Mesenchymal stem cell (in vitro differentiated cells and primary cell): ENCODE measurements around the gene TVP23B.
"Not testable (repeated sequence)": the region's sequence is repeated elsewhere in the genome, so short reads cannot be mapped to it uniquely, and the experiment has no call there.

Experiments used
- DNase-seq: peaks from one replicate; pipeline ENCODE4 v3.0.0-alpha.2; 2013
- H2AFZ ChIP-seq: one replicate; pipeline ENCODE4 v1.6.1; 2013; ENCODE audit warnings: low read depth, mild to moderate bottlenecking, control low read depth, inconsistent platforms, low read length, moderate library complexity
- H2AK5ac ChIP-seq: 2 replicates; pipeline ENCODE4 v1.6.1; 2013; ENCODE audit warnings: low read length, moderate library complexity, mild to moderate bottlenecking, inconsistent platforms; ENCODE audit not compliant: severe bottlenecking
- H2BK120ac ChIP-seq: one replicate; pipeline ENCODE4 v1.6.1; 2013; ENCODE audit warnings: low read depth, mild to moderate bottlenecking, inconsistent platforms, low read length, moderate library complexity
- H2BK12ac ChIP-seq, 2 experiments: one replicate each; pipeline ENCODE4 v1.6.1; 2013; ENCODE audit warnings: inconsistent platforms in 2 of 2, low read length in 2 of 2, mild to moderate bottlenecking in 2 of 2, moderate library complexity in 2 of 2, control low read depth in 1 of 2
- H2BK15ac ChIP-seq: one replicate; pipeline ENCODE4 v1.6.1; 2013; ENCODE audit warnings: mild to moderate bottlenecking, low read depth, inconsistent platforms; ENCODE audit not compliant: poor library complexity, severe bottlenecking
- H2BK5ac ChIP-seq: 2 replicates; pipeline ENCODE4 v1.6.1; 2013; ENCODE audit warnings: low read depth, mild to moderate bottlenecking, low read length, control low read depth, inconsistent platforms; ENCODE audit not compliant: poor library complexity, severe bottlenecking
- H3K14ac ChIP-seq, 2 experiments: one replicate each; pipeline ENCODE4 v1.6.1; 2013; ENCODE audit warnings: inconsistent platforms in 2 of 2, low read length in 2 of 2, control low read depth in 1 of 2, mild to moderate bottlenecking in 1 of 2, moderate library complexity in 1 of 2
- H3K18ac ChIP-seq, 2 experiments: one replicate each; pipeline ENCODE4 v1.6.1; 2013; ENCODE audit warnings: inconsistent platforms in 2 of 2, low read length in 2 of 2, control low read depth in 1 of 2, low read depth in 1 of 2, mild to moderate bottlenecking in 1 of 2
- H3K23ac ChIP-seq, 2 experiments: one replicate each; pipeline ENCODE4 v1.6.1; 2013; ENCODE audit warnings: inconsistent platforms in 2 of 2, low read length in 2 of 2, mild to moderate bottlenecking in 2 of 2, moderate library complexity in 2 of 2, control low read depth in 1 of 2
- H3K27ac ChIP-seq: 2 replicates; pipeline ENCODE4 v1.5.1; 2013; ENCODE audit warnings: mild to moderate bottlenecking, moderate library complexity, low read length, control low read depth, inconsistent platforms; ENCODE audit not compliant: poor library complexity, severe bottlenecking
- H3K27me3 ChIP-seq, 2 experiments: 2 replicates each; pipeline versions ENCODE4 v1.6.1 to v1.7.0; 2013; ENCODE audit warnings: low read length in 2 of 2, mild to moderate bottlenecking in 2 of 2, moderate library complexity in 2 of 2, control low read depth in 1 of 2, inconsistent platforms in 1 of 2; ENCODE audit not compliant: control insufficient read depth in 1 of 2, insufficient read depth in 1 of 2
- H3K36me3 ChIP-seq, 2 experiments: 2 replicates each; pipeline versions ENCODE4 v1.6.1 to v1.7.0; 2013; ENCODE audit warnings: low read length in 2 of 2, control low read depth in 1 of 2, inconsistent platforms in 1 of 2, low read depth in 1 of 2, mild to moderate bottlenecking in 1 of 2; ENCODE audit not compliant: insufficient read depth in 2 of 2, control insufficient read depth in 1 of 2
- H3K4ac ChIP-seq, 2 experiments: one replicate each; pipeline ENCODE4 v1.6.1; 2013; ENCODE audit warnings: inconsistent platforms in 2 of 2, low read length in 2 of 2, mild to moderate bottlenecking in 2 of 2, moderate library complexity in 2 of 2, control low read depth in 1 of 2, low read depth in 1 of 2
- H3K4me1 ChIP-seq: 2 replicates; pipeline ENCODE4 v1.6.1; 2013; ENCODE audit warnings: low read depth, low read length, control low read depth; ENCODE audit not compliant: control insufficient read depth, insufficient read depth
- H3K4me2 ChIP-seq: 2 replicates; pipeline ENCODE4 v1.6.1; 2013; ENCODE audit warnings: low read length, mild to moderate bottlenecking, inconsistent platforms; ENCODE audit not compliant: poor library complexity, severe bottlenecking
- H3K4me3 ChIP-seq, 2 experiments: 2 replicates each; pipeline versions ENCODE4 v1.5.1 to v1.7.0; 2013; ENCODE audit warnings: low read length in 2 of 2, mild to moderate bottlenecking in 2 of 2, control low read depth in 1 of 2, low read depth in 1 of 2; ENCODE audit not compliant: insufficient read depth in 1 of 2
- H3K79me1 ChIP-seq: replicated peaks from 2 replicates; pipeline ENCODE4 v1.6.1; 2013; ENCODE audit warnings: mild to moderate bottlenecking, control low read depth, low read length, inconsistent platforms; ENCODE audit not compliant: poor library complexity, severe bottlenecking
- H3K9ac ChIP-seq: 2 replicates; pipeline ENCODE4 v1.7.0; 2013; ENCODE audit warnings: mild to moderate bottlenecking, low read length, moderate library complexity
- H3K9me3 ChIP-seq: 2 replicates; pipeline ENCODE4 v1.7.0; 2013; ENCODE audit warnings: mild to moderate bottlenecking, low read length; ENCODE audit not compliant: control insufficient read depth
- H4K8ac ChIP-seq: one replicate; pipeline ENCODE4 v1.6.1; 2013; ENCODE audit warnings: inconsistent platforms, mild to moderate bottlenecking, low read length, moderate library complexity
- H4K91ac ChIP-seq: one replicate; pipeline ENCODE4 v1.6.1; 2013; ENCODE audit warnings: mild to moderate bottlenecking, low read length, inconsistent platforms
- WGBS: methylation state at CpG from one replicate; pipeline ENCODE4 v1.1.7; 2013; ENCODE audit warnings: mixed read lengths; 5-methylcytosine and 5-hydroxymethylcytosine counted together

Gene TVP23B

DNA sequence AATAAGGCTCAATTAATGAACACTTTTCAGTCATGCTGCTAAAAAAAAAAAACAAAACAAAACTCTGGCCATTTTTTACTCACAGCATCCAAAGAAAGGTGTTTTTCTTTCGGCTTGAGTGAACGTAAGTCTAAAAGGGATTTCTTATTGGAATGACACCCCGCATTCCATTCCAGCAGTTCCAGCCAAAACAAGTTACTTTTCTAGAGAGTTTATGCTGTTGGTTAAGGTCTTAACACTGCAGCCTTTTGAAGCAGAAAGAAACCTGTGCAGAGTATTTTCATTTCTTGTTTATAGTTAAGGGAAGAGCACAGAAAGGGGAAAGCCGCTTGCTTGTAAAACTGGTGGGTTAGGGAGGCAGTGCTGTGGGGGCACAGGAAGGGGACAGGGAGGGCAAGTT is 9.9 kb upstream of the TVP23B start:
- not testable (repeated sequence) for H3K79me1 ChIP-seq, H3K18ac ChIP-seq, H4K8ac ChIP-seq, DNase-seq, H3K36me3 ChIP-seq, H4K91ac ChIP-seq, H3K9ac ChIP-seq, H2AFZ ChIP-seq, H2BK15ac ChIP-seq, H3K4ac ChIP-seq, H2BK120ac ChIP-seq, H2BK12ac ChIP-seq, H2AK5ac ChIP-seq, H3K4me1 ChIP-seq, H3K4me2 ChIP-seq, H2BK5ac ChIP-seq, H3K14ac ChIP-seq, H3K4me3 ChIP-seq, H3K9me3 ChIP-seq, H3K23ac ChIP-seq, H3K27me3 ChIP-seq, H3K27ac ChIP-seq
- 88% methylated on average over 3 of the region's 4 CpGs for WGBS

DNA sequence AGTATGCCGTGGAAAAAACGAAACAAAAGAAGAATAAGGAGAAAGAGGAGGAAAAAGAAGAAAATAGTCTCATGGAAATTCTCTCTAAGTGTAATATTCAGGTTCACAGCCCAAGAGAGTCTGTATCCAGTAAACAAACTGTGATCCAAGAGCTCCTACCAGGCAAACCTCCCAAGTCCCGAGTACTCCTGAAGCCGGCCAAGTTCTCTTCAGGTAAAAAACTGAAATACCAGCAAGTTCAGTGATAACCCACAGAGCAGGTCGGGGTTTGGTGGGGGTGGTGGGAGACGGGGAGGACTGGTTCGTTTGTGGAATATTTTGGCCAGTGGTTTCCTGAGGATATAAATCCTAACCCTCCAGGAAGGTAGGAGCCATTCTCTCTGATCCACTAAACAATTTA is 8.5 kb upstream of the TVP23B start:
- Histone ChIP-seq H3K4ac (no peak overlapping the region), H3K4me2 (no peak overlapping the region), H3K36me3 (no peaks in the 10 kb centered on the region), H2BK15ac (no peak overlapping the region), H3K14ac (no peak overlapping the region), H3K9me3 (no peaks in the 10 kb centered on the region), H3K27me3 (peaks cover 0 to 5% of the 10 kb centered on the region in 2 experiments), H3K9ac (no peak overlapping the region), H3K23ac (no peak overlapping the region), H3K18ac (no peak overlapping the region), H4K91ac (no peak overlapping the region), H3K4me3 (no peak overlapping the region), H4K8ac (no peak overlapping the region), H2BK12ac (no peak overlapping the region), H2AK5ac (no peak overlapping the region), H3K4me1 (no peaks in the 10 kb centered on the region), H3K27ac (no peak overlapping the region), H3K79me1 (no peaks in the 10 kb centered on the region), H2AFZ (no peak overlapping the region), H2BK5ac (no peak overlapping the region), H2BK120ac (no peak overlapping the region)
- 92% methylated on average over 4 of the region's 7 CpGs for WGBS
- no peak for DNase-seq

DNA sequence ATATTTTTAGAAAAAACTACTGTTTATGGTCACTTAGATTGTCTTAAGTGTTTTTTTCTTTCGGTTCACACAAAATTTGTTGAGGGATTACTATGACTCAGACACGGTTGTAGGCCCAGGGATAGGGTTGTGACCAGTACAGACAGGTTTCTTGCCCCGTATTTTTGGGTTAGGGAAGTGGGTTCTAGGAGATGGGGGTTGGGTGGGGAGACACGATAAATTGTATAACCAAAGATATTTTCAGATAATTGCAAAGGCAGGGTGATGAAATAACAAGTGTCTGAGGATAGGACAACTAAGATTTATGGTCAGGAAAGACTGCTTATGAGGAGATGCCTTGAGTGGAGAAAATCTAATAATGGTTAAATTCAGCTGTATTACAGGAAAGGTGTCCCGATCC is 822 bp downstream of the TVP23B start:
- H4K91ac ChIP-seq, H3K4me1 ChIP-seq, H2BK12ac ChIP-seq, H2AFZ ChIP-seq, H2BK120ac ChIP-seq, H3K36me3 ChIP-seq, H4K8ac ChIP-seq, H3K23ac ChIP-seq, H3K27me3 ChIP-seq, H3K4ac ChIP-seq, H2AK5ac ChIP-seq, H2BK5ac ChIP-seq, H3K27ac ChIP-seq, H3K9me3 ChIP-seq, H2BK15ac ChIP-seq, H3K14ac ChIP-seq, H3K18ac ChIP-seq, H3K79me1 ChIP-seq: not testable (repeated sequence)
- Histone ChIP-seq H3K4me2 (peak overlapping the region; percentile 29), H3K4me3 (peak overlapping the region in 1 of 2 experiments; percentile 76), H3K9ac (peak overlapping the region; percentile 85)
- peak; percentile 1 for DNase-seq
- no CpG with 5 or more reads among the region's 5 CpGs for WGBS

DNA sequence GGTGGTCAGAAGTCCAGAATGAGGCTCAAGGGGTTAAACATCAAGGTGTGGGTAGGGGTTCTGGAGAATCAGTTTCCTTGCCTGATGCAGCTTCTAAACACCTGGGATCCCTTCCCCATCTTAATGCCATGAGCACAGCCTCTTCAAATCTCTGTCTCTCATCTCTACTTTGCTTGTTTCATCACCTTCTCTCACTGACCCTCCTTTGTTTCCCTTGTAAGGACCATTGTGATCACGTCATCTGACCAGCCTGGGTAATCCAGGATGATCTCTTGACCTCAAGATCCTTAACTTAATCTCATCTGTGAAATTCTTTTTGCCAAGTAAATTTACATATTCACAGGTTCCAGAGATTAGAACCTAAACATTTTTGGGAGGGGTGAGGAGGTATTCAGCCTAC is 5.0 kb downstream of the TVP23B start:
- not testable (repeated sequence) for H2BK5ac ChIP-seq, DNase-seq, H3K23ac ChIP-seq, H4K91ac ChIP-seq, H3K27me3 ChIP-seq, H3K4ac ChIP-seq, H2AFZ ChIP-seq, H2BK15ac ChIP-seq, H3K36me3 ChIP-seq, H3K4me3 ChIP-seq, H3K79me1 ChIP-seq, H3K9ac ChIP-seq, H3K18ac ChIP-seq, H3K27ac ChIP-seq, H4K8ac ChIP-seq, H3K4me2 ChIP-seq, H3K9me3 ChIP-seq, H3K14ac ChIP-seq, H2BK120ac ChIP-seq, H2AK5ac ChIP-seq, H3K4me1 ChIP-seq, H2BK12ac ChIP-seq
- no CpG with 5 or more reads among the region's 1 CpG for WGBS
